GM06990 (cell line): ENCODE measurements around the gene CLEC3B.

Experiments used
- DNase-seq: peaks from one replicate; pipeline ENCODE4 v3.0.0-alpha.2; 2011; ENCODE audit not compliant: insufficient read length; ENCODE audit errors: extremely low read depth
- H3K27me3 ChIP-seq: replicated peaks from 2 replicates; pipeline ENCODE4 v1.6.0; 2011; ENCODE audit warnings: low read length; ENCODE audit not compliant: control insufficient read depth, insufficient read depth
- H3K36me3 ChIP-seq: 2 replicates; pipeline ENCODE4 v1.5.1; 2011; ENCODE audit warnings: low read length; ENCODE audit not compliant: control insufficient read depth, insufficient read depth
- H3K4me3 ChIP-seq: replicated peaks from 2 replicates; pipeline ENCODE4 v1.5.1; 2011; ENCODE audit warnings: low read depth, mild to moderate bottlenecking, control low read depth, low read length
- TF ChIP-seq, protein P1 (sequence below): IDR thresholded peaks from 2 replicates; pipeline ENCODE4 v1.5.1; 2011; ENCODE audit warnings: low read length, control low read depth, mild to moderate bottlenecking, inconsistent platforms; ENCODE audit not compliant: insufficient read depth, poor library complexity, severe bottlenecking

Gene CLEC3B

DNA sequence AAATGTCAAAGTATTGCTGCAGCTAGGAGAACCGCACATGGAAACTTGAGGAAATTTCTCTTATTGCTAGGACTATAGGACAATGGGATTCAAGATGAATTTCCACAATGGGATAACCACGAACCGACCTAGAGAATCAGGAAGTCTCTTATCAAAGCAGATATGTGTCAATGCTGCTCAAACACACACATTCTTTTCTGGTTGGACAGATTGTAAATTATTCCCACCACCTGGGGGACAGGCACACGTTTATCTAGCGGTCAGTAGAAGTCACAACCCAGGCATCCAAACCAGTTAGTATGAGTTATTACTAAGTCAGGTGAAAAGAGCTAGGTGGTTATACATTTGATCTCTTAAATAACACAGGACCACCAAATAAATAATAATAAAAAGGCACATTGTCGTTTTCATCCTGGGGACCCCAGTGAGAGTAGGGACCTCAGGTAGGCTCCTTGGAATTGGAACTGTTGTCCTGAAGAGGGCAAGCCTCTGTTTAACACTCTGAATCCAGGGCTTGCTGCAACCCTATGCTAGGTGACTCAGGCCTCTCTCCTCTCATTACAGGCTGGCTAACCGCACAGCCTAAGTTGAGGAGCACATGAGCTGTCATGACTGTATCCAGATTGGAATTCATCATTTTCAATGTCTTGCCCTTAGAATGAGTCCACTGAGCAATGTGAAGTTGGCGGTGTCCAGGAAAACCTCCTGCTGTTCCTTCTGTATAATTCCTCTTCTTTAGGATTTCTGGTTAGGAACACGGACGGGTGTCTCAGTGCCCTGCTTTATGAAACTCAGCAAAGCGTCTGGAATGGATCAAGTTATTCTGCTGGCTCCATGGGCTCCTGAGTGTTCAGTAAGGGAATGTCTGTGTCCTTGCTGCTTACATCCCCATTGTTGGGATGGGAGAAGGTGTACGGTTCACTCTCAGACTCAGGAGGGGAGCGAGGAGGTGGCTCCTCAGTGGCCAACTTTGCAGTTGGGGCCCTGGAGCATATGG, 59.0 kb downstream of the CLEC3B start:
- 0 out of 2 replicates have a peak, but pooled peaks cover 2% of the 10 kb centered on the region for H3K27me3 ChIP-seq
- no peak for DNase-seq
- no peaks in the 10 kb centered on the region for H3K36me3 ChIP-seq
- TF ChIP-seq, protein P1, sequence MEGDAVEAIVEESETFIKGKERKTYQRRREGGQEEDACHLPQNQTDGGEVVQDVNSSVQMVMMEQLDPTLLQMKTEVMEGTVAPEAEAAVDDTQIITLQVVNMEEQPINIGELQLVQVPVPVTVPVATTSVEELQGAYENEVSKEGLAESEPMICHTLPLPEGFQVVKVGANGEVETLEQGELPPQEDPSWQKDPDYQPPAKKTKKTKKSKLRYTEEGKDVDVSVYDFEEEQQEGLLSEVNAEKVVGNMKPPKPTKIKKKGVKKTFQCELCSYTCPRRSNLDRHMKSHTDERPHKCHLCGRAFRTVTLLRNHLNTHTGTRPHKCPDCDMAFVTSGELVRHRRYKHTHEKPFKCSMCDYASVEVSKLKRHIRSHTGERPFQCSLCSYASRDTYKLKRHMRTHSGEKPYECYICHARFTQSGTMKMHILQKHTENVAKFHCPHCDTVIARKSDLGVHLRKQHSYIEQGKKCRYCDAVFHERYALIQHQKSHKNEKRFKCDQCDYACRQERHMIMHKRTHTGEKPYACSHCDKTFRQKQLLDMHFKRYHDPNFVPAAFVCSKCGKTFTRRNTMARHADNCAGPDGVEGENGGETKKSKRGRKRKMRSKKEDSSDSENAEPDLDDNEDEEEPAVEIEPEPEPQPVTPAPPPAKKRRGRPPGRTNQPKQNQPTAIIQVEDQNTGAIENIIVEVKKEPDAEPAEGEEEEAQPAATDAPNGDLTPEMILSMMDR, result no peak
- H3K4me3 ChIP-seq, result no peak overlapping the region
